Activated T-cell treated with anti-CD3 and anti-CD28 coated beads for 4 hours (primary cell): ENCODE results near the gene DGKD.

Experiments
- DNase-seq: peaks from one replicate; pipeline ENCODE4 v3.0.0-alpha.2; 2020

Gene DGKD

DNA sequence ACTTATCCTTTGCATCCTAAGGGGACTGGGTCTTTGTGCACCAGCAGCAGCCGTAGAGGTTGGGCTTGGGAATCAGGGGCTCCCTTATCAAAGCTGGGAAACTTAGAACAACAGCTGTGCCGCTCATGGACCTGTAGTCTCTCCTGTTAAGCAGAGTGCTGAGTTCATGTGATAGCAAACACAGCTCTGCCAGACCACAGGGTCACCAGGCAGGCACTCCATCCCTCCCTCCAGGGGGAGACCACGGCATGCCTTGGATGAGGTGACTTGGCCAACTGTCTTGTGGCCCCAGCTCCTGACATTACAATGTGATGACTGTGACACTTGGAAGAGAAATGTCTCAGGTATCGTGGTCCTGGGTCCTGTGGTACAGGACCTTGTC lies 60.0 kb downstream of the DGKD start:
- no peak for DNase-seq

DNA sequence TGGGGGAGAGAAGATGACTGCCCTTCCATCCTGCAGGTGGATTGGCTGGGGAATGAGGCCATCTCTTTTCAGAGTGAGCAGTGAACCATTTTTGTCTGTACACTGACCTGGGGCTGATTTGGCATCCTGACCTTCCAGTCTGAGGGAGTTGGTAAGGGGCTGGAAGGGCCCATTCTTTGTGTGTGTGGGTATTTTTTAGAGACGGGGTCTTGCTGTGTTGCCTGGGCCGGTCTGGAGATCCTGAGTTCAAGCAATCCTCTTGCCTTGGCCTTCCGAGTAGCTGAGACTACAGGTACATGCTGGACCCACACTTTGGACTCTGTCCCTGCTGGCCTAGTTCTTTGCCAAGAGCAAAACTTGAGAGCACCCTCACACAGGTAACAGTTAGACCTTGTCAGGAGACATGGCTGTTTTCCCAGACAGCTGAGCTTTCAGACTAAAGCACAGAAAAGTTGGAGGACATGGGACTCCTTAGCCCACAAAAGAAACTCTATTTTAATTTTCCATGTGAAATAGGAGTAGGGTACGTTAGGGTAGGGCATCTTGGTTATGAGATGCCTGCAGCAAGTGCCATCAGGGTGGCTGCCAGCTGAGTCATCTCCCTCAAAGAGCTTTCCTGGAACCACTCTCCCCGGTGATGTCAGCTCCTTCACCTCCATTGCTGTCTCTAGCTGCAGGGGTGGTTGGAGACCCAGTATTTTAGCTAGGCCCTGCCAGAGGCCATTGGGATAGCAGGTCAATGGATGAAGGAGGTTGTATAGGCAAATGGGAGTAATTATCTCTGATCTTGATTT lies 60.7 kb downstream of the DGKD start:
- DNase-seq = no peak

DNA sequence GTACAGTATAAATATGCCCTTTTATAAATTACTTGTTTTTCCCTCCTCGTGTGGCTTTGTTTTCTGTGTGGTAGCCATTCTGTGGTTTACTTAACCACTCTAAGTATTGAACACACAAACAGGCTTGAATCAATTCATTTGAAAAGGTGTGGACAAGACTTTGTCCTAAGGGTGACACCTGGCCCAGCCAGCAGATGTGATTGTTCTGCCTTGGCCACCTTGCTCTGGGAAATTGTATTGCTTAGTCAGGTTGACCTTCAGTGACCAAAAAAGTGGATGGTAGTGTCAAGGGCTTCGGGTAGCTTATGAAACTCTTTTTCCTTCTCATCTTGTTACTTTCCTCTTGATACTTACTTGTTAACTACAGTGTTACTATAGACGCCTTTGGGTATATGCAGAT lies 61.9 kb downstream of the DGKD start:
- DNase-seq = no peak

GRCh38 chr2:233416706-233417105 lies 62.4 kb downstream of the DGKD start:
- DNase-seq = no peak

DNA sequence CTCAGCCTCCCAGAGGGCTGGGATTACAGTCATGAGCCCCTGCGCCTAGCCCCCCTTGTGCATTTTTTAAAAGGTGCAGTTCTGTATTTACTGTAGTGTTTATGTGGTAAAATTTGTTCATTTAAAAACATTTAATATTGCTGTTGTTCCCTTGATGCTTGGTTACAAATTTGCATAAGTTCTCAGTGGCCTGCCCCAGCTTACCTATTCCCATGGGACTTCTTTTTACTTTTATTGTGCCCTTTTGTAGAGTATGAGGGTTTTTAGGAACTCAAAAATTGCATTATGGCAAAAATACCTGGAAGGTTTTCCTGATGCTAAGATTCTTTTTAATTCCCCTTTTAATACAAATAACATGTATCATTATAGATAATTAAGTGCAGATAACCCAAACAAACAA lies 63.0 kb downstream of the DGKD start:
- DNase-seq = no peak

DNA sequence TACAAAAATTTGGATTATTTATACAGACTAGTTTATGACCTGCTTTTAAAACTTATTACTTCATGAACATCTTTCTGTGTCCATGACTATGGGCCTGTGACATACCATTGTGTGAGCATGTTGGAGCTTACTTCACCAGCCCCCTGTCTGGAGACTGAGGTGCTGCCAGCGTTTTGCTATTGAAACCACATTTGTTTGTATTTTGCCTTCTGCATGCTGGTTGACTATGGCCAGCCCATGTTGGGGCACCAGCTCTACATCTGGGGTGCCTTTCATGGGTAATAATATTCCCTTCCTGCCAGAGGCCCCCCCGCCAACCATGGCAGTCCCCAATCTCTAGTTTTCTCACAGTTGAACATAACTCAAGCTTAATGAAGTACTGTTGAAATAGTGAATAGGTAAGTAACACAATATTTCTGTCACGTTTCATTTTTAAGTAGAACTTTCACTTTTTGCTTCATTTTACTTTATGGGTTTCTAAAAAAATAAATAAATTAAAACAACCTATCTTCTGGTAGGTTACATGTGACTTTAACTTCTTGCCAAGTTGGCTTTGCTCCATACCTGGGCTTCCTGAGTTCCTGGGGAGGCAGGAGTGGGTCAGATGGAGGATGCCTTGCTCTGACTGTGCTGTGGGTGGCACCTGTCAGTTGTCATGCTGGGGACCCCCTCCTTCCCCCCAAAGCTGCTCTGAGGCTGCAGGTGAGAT lies 63.9 kb downstream of the DGKD start:
- DNase-seq = no peak

DNA sequence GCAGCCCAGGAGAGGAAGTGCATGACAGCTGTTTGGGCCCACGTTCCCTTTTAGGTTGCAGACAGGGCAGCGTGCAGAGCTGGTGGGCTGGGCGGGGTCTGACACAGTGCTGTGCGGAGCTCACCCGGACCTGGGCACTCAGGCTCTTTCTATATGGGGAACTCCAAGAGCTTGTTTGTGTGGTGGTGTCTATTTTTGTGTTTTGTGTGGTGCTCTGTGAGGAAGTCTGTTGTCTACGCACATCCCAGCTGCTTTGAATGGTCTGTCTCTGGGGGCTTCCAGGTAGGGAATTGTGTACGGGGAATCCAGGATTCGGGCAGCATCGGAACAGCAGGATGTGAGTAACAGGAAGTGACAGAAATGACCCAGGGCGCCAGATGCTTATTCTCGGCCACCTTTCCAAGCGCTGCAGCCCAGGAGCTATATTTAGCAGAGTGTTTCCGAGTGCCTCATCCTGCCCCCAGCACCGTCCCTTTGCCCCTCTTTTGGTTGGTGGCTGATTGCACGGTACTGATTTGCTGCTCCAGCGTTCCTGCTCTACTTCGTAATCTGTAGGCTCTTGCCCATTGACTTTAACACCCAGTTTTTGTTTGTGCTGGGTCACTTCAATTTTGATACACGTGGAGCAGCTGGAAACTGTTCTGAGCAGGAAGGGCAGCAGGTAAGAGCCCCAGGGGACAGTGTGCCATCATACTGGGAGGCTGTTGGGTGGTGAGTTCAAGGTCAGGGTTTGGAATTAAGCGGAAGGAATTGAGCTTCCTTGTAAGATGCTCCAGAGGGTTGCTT lies 64.7 kb downstream of the DGKD start:
- no peak for DNase-seq

DNA sequence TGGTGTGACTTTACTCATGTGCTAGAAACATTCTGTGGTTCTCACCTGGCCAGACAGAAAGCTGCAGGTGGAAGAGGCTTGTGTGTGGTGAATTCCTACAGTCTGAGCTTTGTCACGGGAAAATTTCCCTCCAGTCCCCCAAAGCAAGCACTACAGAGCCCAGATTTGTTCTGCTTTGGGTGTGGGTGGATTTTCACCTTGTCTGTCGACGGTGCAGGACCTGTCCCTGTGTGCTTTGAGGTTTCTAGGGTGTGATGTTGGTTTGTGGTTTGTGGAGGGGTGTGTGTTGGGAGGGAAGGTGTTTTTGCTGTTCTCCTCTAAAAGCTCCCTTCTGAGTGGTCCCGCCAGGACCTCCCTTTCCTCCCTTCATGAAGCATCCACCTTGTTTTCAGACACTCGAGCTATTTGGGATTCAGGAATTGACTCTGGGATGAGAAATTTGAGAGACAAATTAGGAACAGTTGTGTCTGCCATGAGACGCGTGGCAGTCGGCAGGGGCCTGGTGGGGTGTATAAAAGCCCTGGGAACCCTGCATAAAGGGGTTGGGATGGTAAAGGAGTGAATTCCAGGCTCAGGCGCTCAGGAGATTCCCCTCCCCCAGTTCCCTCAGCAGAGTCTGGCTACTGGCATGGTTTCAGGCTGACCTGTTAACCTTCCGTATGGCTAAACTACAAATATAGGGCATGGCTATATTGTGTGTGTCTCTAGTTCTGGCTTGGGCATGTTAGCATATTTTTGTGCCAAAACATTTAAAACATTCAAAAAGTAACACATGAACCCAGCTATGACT lies 65.5 kb downstream of the DGKD start:
- no peak for DNase-seq

GRCh38 chr2:233421091-233421816 lies 67.0 kb downstream of the DGKD start:
- DNase-seq = no peak

DNA sequence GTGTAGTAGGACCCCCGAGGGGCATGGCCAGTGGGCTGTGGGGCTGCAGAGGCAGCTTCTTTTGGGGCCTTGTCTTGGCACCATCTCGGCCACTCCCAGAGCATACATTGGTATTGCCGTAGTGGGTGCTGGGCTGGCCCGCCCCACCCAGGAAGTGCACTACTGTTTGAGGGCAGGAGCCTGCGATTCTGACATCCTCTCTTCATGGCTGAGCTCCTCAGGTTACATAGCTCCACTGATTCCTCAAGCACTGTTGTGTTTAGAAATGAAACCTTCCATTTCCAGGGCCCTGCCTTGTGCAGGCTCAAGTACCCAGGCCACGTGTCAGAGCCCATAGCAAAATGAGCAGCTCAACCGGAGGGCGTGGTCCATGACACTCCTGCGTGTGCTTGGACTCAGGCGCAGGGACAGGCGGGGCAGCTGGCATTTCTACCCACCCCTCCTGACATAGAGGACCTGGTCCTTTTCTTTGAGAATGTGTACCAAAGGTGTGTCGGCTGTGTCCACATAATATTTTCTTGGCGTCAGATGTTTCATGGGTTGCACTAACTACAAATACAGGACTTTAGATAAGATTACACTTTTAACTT lies 67.9 kb downstream of the DGKD start:
- no peak for DNase-seq

DNA sequence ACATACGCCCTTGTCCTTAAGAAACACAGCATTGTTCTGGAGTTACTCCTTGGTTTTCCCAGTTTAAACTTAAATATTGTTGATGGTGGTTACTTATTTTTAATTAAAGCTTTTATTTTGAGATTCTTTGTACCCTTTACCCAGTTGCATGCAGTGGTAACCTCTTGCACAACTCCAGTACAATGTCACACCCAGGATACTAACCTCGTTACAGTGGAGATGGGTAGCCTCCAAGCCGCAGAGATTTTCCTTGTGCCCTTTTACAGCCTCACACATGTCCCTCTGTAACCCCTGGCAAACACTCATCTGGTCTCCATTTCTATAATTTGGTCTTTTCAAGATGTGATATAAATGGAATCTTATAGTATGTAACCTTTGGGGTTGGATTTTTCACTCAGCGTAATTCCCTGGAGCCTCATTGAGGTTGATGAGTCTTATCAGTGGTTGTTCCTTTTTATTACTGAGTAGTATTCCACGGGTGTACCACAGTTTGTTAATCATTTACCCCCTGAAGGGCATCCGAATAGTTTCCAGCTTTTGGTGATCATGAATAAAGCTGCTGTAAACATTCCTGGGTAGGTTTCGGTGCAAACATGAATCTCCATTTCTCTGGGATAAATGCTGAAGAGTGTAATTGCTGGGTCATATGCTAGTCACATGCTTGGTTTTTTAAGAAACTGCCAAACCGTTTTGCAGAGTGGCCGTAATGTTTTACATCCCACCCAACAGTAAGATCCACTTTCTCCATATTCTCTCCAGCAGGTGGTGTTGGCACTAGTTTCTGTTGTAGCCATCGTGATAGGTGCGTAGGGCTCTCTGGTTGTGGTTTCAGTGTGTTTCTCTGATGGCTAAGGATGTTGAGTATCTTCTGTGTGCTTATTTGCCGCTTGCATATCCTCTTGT lies 68.6 kb downstream of the DGKD start:
- DNase-seq = no peak

- DNase-seq = no peak
These were observed 69.2 kb downstream of the DGKD start for GRCh38 chr2:233423552-233423860.

GRCh38 chr2:233424154-233424951 lies 70.1 kb downstream of the DGKD start:
- no peak for DNase-seq

DNA sequence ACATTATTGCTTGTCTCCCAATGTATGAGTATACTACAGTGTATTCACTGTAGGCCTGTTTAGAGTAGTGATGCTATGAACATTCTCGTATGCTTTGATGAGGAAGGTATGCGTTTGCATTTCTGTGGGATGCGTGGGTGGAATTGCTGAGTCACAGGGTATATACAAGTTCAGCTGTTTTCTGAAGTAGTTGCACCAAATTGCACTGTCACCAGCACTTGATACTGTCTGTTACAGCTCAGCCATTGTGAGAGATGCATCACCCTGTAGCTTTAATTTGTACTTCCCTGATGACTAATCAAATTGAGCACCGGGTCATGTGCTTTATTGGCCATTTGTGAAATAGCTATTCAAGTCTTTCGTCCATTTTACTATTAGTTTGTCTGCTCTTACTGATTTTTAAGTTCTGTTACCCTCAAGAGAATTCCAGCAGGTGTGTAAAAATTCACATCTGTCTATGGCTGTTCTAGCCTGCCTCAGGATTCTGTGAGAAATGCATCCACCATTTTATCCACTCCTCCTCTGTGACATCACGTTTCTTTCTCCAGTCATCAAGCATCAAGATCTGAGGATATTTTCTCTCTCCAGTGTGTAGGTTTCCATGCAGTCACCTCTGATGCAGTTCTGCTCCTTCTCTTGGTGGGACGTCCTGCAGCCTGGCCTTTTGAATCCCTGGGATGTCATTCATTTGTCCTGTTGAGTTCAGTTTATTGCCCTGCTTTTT lies 72.5 kb downstream of the DGKD start:
- peak; percentile 58 for DNase-seq

DNA sequence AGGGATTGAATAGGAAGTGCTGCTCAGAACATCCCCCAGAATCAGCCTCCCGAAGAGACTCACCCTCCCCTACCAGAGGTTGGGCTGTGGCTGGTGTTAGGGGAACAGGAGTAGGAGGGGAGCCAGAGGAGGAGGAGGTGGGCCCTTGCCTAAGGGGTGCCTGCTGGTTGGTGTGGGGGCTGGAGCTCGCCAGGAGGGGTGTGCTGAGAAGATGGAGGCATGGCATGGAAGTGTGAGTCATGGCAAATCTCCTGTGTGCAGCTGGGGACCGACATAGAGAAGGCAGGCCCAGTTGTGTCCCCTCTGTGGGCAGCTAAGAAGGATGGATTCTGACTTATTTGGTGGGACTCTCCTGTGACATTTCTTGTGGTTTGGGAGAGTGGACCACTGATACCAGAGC lies 73.7 kb downstream of the DGKD start:
- no peak for DNase-seq

GRCh38 chr2:233428438-233428837 lies 74.1 kb downstream of the DGKD start:
- no peak for DNase-seq

- no peak for DNase-seq
These were observed 75.0 kb downstream of the DGKD start for GRCh38 chr2:233429175-233429897.

GRCh38 chr2:233430081-233430480 lies 75.8 kb downstream of the DGKD start:
- DNase-seq = no peak

DNA sequence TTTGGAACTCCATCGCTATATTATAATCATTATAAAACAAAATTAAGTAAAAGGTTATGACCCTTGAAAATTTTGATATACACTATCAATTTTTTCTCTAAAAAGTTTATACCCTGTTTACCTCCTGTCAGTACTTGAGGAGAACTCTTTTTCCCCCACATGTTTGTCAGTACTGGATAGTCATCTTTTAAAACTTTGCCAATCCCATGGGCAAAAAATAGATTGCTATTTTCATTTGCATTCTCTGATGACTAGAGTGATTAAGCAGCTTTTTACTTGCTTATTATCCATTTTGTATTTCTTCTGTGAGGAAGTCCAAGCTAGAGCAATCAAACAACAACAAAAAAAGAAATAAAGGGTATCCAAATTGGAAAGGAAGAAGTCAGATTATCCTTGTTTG lies 76.4 kb downstream of the DGKD start:
- no peak for DNase-seq
